SK-N-SH (cell line): ENCODE results near the gene CTSZ.

Experiments used
- CHD2 ChIP-seq: fragments of 150-350 bp; IDR thresholded peaks from 2 replicates; pipeline ENCODE4 v1.6.1; 2018; ENCODE audit warnings: low read length; ENCODE audit not compliant: partially characterized antibody
- CTCF ChIP-seq: fragments of 200-600 bp; sonication (generic); IDR thresholded peaks from 2 replicates; pipeline ENCODE4 v1.6.1; 2017; ENCODE audit warnings: antibody characterized with exemption, mild to moderate bottlenecking, moderate library complexity
- EP300 ChIP-seq, 2 experiments: IDR thresholded peaks; 2 replicates each; pipeline versions ENCODE4 v1.4.0 to v1.6.1; 2012; ENCODE audit warnings: borderline replicate concordance in 1 of 2, low read depth in 1 of 2, low read length in 1 of 2
- EZH2phosphoT487 ChIP-seq: fragments of 200-600 bp; sonication (generic); IDR thresholded peaks from 2 replicates; pipeline ENCODE4 v1.6.1; 2017; ENCODE audit warnings: low read depth, mixed run types, mild to moderate bottlenecking, antibody characterized with exemption, moderate library complexity, borderline replicate concordance
- POLR2AphosphoS5 ChIP-seq: IDR thresholded peaks from 2 replicates; pipeline ENCODE4 v1.6.1; 2012; ENCODE audit warnings: low read depth, low read length
- RFX5 ChIP-seq: IDR thresholded peaks from 2 replicates; pipeline ENCODE4 v1.6.1; 2012; ENCODE audit warnings: mild to moderate bottlenecking, improper control_type of control experiment, low read length
- RXRA ChIP-seq: IDR thresholded peaks from 2 replicates; pipeline ENCODE4 v1.4.0; 2012; ENCODE audit warnings: low read depth, mild to moderate bottlenecking, borderline replicate concordance
- SIN3A ChIP-seq: IDR thresholded peaks from 2 replicates; pipeline ENCODE4 v1.6.1; 2012; ENCODE audit warnings: low read depth, mild to moderate bottlenecking, low read length, moderate library complexity, borderline replicate concordance
- TAF1 ChIP-seq: IDR thresholded peaks from 2 replicates; pipeline ENCODE4 v1.6.1; 2012; ENCODE audit warnings: low read depth, mild to moderate bottlenecking, low read length, moderate library complexity, borderline replicate concordance
- YY1 ChIP-seq: IDR thresholded peaks from 2 replicates; pipeline ENCODE4 v1.4.0; 2012; ENCODE audit warnings: low read depth, mild to moderate bottlenecking
- TF ChIP-seq, protein P1 (sequence below): IDR thresholded peaks from 2 replicates; pipeline ENCODE4; 2012
- TF ChIP-seq, protein P2 (sequence below): fragments of 150-350 bp; IDR thresholded peaks from 2 replicates; pipeline ENCODE4 v1.6.1; 2016; ENCODE audit warnings: mild to moderate bottlenecking, low read depth, low read length
- TF ChIP-seq, protein P3 (sequence below): IDR thresholded peaks from 2 replicates; pipeline ENCODE4 v1.4.0; 2012; ENCODE audit warnings: low read depth

- TF ChIP-seq, protein P1, sequence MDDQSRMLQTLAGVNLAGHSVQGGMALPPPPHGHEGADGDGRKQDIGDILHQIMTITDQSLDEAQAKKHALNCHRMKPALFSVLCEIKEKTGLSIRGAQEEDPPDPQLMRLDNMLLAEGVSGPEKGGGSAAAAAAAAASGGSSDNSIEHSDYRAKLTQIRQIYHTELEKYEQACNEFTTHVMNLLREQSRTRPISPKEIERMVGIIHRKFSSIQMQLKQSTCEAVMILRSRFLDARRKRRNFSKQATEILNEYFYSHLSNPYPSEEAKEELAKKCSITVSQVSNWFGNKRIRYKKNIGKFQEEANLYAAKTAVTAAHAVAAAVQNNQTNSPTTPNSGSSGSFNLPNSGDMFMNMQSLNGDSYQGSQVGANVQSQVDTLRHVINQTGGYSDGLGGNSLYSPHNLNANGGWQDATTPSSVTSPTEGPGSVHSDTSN: no peak
- no peak for TF ChIP-seq RFX5
- no peak for TF ChIP-seq CTCF
- TF ChIP-seq, protein P2, sequence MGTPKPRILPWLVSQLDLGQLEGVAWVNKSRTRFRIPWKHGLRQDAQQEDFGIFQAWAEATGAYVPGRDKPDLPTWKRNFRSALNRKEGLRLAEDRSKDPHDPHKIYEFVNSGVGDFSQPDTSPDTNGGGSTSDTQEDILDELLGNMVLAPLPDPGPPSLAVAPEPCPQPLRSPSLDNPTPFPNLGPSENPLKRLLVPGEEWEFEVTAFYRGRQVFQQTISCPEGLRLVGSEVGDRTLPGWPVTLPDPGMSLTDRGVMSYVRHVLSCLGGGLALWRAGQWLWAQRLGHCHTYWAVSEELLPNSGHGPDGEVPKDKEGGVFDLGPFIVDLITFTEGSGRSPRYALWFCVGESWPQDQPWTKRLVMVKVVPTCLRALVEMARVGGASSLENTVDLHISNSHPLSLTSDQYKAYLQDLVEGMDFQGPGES: no peak
- TF ChIP-seq YY1: no peak
- no peak for TF ChIP-seq TAF1
- no peak for TF ChIP-seq EP300 (IDR thresholded peaks at IDR 0.05; ENCODE audit: borderline replicate concordance in 1 of 2, low read depth in 1 of 2, low read length in 1 of 2)
- no peak for TF ChIP-seq POLR2AphosphoS5
- TF ChIP-seq CHD2: no peak
- TF ChIP-seq RXRA: no peak
- TF ChIP-seq EZH2phosphoT487: no peak
- TF ChIP-seq, protein P3, sequence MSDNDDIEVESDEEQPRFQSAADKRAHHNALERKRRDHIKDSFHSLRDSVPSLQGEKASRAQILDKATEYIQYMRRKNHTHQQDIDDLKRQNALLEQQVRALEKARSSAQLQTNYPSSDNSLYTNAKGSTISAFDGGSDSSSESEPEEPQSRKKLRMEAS: no peak
- TF ChIP-seq SIN3A: no peak
These were observed 12.2 kb upstream of the CTSZ start, which contains the start of gene TUBB1 for GRCh38 chr20:59019217-59019616.
